RPMI8226 (cell line): ENCODE results near the gene PCSK2.

Source experiments
- DNase-seq: peaks from one replicate; pipeline ENCODE4 v3.0.0-alpha.2; 2015

PCSK2 gene

DNA sequence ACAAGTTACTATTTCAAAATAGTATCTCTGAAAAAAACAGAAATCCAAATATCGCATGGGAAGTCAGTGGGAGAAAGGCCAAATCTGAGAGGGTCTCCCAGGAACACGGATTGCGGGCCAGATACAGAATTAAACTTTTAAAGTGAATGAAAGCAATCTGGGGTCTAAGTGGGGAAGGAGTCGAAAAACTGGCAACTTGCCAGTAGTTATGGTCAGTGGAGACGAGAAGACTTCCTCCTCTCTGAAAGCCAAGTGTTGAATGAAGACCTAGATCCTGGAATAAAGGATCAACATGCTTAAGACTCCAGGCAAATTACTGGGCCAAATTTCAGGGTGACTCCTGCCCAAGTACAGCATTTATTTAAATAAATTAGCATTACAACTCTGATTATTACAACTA is 180.7 kb downstream of the PCSK2 start:
- DNase-seq: no peak

DNA sequence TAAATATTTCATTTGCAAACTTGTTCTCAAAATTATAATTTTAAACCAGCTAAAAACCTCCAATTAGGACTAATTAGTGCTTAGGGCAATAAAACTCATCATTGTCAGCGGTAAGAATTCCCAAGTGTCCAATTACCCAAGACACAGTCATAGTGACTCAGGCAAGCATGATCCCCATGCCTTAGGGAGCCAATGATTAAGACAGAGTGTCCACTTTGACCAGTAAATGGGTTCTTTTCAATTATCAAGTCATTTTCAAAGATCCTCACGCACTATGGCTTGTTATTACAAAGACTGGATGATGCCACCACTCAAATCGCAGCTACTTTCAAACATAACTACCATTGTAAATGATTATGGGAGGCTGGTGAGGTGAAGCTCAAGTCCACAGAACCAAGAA is 190.4 kb downstream of the PCSK2 start:
- DNase-seq: no peak

DNA sequence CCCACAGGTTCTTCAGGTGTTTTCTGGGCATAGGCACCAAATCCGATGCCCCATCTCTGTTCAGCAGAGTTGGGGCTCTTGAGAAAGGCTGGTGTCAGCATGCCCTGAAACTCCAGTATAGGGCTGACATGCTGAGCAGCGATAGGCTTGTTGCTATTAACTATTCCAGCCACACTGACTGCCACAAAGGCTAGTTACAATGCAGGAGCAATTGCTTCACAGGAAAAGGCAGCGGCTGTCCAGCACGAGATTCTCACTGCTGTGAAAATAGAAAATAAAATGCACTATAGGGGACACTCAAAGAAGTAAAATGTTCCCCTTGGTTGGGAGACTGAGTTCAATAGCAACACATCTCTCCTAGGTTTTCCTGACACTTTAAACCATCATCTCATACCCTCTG is 191.9 kb downstream of the PCSK2 start:
- DNase-seq: no peak

- DNase-seq: no peak
Measured at GRCh38 chr20:17419479-17420041, 192.7 kb downstream of the PCSK2 start.

GRCh38 chr20:17421493-17421892 is 194.7 kb downstream of the PCSK2 start:
- DNase-seq: no peak

DNA sequence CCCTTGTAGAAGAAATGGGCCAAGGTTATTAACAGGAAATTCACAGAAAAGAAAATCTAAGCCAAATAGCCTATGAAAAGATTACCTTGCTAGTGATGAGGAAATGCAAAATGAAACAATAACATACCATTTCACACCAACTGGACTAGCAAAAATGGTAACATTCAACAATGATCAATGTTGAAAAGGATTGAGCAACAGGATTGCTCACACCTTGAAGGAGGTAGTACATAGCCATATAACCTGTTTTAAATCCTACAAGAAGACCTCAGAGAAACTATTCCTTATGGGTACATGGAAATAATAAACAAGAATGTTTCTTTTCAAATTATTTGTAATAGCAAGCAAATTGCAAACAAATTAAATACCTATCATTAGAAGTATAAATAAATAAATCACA is 196.9 kb downstream of the PCSK2 start:
- DNase-seq: no peak

- DNase-seq: no peak
Measured at GRCh38 chr20:17427638-17428037, 200.8 kb downstream of the PCSK2 start.

- DNase-seq: no peak
Measured at GRCh38 chr20:17430125-17430950, 203.5 kb downstream of the PCSK2 start.

DNA sequence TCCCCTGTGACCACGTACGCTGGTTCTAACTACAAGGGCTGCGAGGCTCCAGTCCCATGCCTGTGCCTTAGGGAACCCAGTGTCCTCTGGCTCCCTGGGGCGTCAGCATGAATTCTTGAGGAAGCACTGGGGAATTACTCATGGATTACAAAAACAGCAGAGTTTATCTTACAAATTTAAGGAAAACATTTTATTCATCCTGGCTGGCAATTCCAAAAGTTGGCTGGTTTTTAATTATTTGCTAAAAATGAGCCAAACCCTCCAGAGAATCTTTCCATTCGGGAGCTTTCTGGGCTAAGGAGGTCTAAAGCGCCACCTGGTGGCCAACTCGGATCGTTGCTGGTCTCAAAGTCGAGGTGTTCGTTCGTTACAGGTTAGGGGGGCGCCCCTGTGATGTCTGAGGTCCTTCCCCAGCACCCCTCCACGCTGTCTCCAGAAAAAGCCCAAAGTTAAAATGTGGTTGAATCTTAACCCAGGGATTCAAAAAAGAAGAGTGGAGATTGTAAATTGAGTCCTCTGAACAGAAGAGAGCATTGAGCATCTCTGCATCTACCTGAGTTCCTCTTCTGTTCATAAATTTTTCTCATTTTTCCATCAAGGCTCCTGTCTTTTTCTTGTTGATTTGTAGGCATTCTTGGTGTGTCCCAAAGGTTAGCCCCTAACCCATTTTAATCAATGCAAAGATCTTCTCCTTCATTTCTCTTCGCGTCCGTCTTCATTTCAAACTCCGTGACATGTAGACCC is 205.0 kb downstream of the PCSK2 start:
- peak; percentile 63 for DNase-seq

DNA sequence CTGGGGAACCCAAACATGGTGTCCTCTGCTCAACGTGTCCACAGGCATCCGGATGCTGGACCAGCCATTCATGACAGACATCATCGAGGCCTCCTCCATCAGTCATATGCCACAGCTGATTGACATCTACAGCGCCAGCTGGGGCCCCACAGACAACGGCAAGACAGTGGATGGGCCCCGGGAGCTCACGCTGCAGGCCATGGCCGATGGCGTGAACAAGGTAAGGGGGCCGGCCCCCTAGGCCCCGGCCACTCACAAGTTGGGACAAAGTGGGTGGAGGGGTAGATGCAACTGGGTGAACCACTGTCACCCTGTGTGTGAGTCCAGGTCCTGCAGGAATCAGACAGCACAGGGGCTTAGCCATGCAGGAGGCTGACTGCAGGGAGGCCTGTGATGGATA is 209.8 kb downstream of the PCSK2 start:
- no peak for DNase-seq

GRCh38 chr20:17437251-17437650 is 210.4 kb downstream of the PCSK2 start:
- no peak for DNase-seq

- no peak for DNase-seq
Measured at GRCh38 chr20:17438436-17439039, 211.7 kb downstream of the PCSK2 start.

DNA sequence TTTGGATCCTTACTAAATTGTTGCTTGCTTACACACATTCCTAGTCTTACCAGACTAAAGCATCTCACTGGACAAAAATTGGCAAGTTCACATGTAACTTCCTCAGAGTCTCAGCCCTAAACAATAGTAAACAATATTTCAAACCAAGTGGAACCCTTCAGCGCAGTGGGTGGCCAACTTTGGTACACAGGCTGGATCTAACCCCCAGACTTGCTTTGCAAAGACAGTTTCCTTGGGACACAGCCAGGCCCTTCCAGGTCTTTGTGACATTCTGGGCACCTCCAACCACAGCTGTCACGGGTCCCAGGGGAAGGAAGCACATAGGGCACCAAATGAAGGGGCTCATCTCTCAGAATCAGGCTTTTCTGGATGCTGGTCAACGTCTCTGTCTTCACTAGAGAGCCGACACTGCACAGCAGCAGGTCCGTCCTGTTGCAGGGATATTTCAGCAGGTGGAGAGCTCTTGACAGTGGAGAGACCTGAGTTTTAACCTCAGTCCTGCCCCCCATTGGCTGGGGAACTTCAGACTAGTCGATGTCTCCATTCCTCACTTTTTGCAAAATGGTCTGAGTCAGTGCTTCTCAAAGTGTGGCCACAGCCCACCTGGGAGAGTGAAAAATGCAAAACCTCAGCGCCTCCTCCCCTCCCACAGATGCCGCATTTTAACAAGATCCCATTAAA is 212.9 kb downstream of the PCSK2 start:
- DNase-seq: no peak

GRCh38 chr20:17441745-17442144 is 214.9 kb downstream of the PCSK2 start:
- DNase-seq: no peak

- DNase-seq: no peak
Measured at GRCh38 chr20:17442588-17442987, 215.7 kb downstream of the PCSK2 start.

- DNase-seq: no peak
Measured at GRCh38 chr20:17443131-17443858, 216.5 kb downstream of the PCSK2 start.

- no peak for DNase-seq
Measured at GRCh38 chr20:17444091-17444490, 217.3 kb downstream of the PCSK2 start.

DNA sequence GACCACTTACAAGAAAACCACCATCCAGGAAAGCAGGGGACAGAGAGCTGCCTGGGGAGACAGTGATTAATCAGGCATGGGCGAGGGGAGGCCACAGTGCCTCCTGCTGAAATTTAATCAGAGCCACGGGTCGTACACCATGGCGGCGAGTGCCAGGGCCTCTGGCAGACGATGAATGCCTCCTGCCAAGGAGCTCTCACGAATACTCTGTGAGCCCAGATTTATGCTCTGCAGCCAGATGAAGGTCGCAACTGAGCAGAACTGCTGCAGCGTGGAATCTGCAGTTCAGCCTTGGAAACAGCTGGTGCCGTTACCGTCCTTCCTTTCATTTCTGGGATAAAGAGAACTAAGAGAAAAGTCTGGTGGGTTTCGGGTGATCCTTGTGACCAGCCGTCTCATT is 218.7 kb downstream of the PCSK2 start:
- no peak for DNase-seq

GRCh38 chr20:17446171-17446570 is 219.3 kb downstream of the PCSK2 start:
- DNase-seq: no peak

GRCh38 chr20:17448071-17448470 is 221.2 kb downstream of the PCSK2 start:
- DNase-seq: no peak

DNA sequence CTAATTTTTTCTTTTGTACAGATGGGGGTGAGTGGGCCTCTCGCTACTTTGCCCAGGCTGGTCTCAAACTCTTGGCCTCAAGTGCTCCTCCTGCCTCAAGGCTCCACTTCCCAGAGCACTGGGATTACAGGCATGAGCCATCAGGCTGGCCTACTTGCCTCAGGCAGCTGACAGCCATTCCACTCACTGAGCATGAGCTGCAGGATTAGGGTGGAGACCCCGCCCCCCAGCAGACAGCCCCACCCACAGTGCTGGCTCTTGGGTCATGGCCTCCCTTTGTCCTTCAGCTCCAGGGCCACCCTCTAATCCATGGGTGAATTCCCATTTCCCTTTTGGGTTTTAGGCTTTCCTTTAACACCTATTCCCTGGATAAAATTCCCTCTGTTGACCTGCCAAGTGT is 222.2 kb downstream of the PCSK2 start:
- no peak for DNase-seq

DNA sequence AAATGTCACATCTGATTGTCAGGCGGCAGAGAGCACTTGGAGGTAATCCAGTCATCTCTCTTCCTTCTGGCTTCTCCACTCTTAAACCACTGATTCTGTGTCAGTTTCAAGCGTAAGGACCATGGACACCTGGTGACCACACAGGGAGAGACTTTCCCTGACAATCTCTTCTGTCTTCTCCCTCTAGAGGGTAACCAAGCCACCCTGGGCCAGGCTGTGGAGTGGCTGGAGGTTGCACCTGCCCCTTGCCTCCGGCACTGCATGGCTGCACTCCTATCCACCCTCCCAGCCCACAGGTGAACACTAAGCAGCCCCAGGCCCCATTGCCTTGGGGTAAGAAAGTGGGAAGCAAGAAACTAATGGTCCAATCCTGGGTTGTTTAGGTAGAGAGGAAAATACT is 225.6 kb downstream of the PCSK2 start:
- no peak for DNase-seq
